ENCODE data around the gene TTC6.
A peak's percentile ranks its signal among the peaks of the same experiment; 100 is the strongest.

TTC6 gene

DNA sequence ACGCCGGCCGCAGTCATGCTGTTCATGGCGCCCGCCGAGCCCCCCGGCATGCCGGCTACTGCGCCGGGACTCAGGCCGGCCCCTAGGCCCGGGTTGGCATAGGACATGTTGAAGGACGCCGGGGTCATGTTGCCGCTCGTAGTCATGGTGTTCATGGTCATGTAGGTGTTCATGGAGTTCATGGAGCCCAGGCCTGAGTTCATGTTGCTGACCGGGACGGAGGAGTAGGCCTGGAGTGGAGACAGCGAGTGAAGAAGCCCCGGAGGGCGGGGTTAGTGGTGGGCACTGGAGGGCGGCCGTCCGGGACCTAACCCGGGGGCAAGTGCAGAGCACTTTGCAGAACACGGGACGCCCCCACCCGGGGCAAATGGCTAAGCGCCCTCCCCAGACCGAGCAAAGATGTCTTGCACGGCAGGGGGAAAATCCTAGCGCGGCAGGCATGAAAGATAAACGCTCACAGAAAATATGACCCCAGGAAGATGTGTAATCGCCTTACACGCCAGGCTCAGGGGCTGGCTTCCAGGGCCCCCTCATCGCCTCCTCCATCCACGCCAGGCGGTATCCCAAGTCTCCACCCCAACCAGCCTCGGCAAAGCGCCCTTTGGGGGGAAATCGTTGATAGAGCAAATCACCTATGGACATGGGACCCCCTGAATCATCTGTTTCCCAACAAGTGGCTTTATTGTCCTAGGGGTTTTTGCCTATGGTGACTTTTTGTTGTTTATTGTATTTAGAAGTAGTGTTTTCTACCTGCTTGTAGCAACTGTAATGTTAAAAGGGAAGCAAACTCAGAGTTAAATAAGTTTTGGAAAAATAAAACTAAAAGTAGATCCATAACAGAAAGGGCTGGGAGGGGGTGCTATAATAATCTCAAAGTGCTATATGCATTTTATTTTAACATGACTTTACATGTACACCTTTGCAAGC lies 2.7 kb upstream of the TTC6 start:
- Histone ChIP-seq H2AFZ (ENCODE audit: low read depth) (no peak overlapping the region), H3K4me1 (ENCODE audit: low read depth, poor library complexity, severe bottlenecking) (no peaks in the 10 kb centered on the region), H3K4me2 (no peak overlapping the region)

DNA sequence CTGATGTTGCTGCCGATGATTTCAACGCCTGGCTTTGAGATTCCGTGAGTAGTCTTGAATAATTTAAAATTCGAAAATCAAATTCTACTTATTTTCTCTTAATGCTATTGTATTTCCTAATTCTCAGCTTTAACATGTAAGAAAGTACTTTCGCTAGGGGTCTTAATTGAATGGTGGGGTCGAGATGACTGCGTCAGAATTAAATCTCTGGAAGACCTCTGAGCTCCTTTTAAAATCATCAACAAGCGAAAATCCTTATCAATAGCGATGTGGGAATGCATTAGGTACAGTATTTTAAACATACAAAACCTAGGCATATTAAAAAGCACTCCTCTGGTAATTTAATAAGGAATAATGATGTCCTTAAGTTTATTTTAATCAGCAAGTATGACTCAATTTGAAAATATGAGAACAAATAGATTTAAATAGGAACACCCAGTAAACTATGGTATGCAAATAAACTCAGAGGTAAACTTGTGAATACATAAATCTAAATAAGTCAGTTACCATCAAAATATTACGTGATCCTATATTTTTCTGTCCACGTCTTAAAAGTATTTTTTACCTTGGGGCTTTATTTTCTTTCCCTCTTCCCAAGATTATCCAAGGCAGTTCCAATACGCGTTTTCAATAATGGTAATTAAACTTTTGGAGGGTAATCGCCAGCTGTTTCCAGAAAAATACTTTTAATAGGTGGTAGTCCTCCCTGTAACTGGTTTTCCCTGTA lies 1.8 kb upstream of the TTC6 start:
- Histone ChIP-seq H3K4me1 (ENCODE audit: low read depth, poor library complexity, severe bottlenecking) (no peaks in the 10 kb centered on the region), H2AFZ (ENCODE audit: low read depth) (no peak overlapping the region), H3K36me3 (ENCODE audit: insufficient read depth) (no peaks in the 10 kb centered on the region), H3K4me3 (IDR thresholded peaks at IDR 0.05; ENCODE audit: insufficient read depth, low read depth, low read length) (no peak overlapping the region), H3K27me3 (ENCODE audit: insufficient read depth, low read depth) (no peaks in the 10 kb centered on the region), H3K27ac (no peak overlapping the region), H4K20me1 (ENCODE audit: insufficient read depth) (no peaks in the 10 kb centered on the region), H3K9ac (no peak overlapping the region), H3K79me2 (ENCODE audit: insufficient read depth, low read depth) (no peaks in the 10 kb centered on the region), H3K4me2 (no peak overlapping the region)
- no peak for TF ChIP-seq CTCF (conservative IDR thresholded peaks at IDR 0.05; ENCODE audit: low read depth, low read length)

More for the DNA sequence above, 2.7 kb upstream of the TTC6 start:
- no peak overlapping the region for H3K9ac ChIP-seq
- TF ChIP-seq CTCF (conservative IDR thresholded peaks at IDR 0.05; ENCODE audit: low read depth, low read length): no peak
- H3K4me3 ChIP-seq (IDR thresholded peaks at IDR 0.05; ENCODE audit: insufficient read depth, low read depth, low read length): no peak overlapping the region
- H3K27me3 ChIP-seq (ENCODE audit: insufficient read depth, low read depth): no peaks in the 10 kb centered on the region
- no peak overlapping the region for H3K27ac ChIP-seq
- H3K36me3 ChIP-seq (ENCODE audit: insufficient read depth): no peaks in the 10 kb centered on the region
- no peaks in the 10 kb centered on the region for H4K20me1 ChIP-seq (ENCODE audit: insufficient read depth)
- no peaks in the 10 kb centered on the region for H3K79me2 ChIP-seq (ENCODE audit: insufficient read depth, low read depth)

DNA sequence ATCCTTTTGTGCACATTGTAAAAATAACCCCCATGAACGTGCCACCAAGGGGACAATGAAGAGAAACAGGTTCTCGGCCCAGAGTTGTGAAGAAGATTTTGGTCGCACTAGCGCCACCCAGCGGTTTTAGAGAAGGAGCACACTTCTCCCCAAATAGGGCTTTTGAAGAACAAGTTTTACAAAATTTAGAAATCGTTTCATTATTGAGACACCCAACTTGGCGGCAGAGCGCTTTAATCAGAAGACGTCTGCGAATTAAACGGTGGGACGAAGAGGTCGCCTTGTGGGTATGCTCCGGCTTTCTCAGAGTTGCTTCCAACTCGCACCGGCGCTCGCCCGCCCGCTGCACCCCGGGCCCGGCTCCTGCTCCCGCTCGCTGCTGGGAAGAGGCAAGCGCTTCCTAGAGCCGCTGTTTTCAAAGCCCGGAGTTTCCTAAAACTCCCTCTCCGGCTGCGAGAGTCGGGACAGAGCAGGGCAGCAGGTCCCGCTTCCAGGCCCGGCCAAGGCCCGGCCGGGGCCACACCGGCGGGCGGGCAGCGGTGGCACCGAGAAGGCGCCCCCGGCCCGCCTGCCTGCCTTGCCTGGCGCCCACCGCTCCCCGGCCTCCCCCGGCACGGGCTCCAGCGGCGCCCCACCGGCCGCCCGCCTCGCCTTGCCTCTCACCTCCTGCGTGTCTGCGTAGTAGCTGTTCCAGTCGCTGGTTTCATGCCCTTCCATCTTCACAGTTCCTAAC lies 1.0 kb upstream of the TTC6 start:
- Histone ChIP-seq H3K27me3 (ENCODE audit: insufficient read depth, low read depth) (no peaks in the 10 kb centered on the region), H3K4me3 (IDR thresholded peaks at IDR 0.05; ENCODE audit: insufficient read depth, low read depth, low read length) (no peak overlapping the region)

More for the DNA sequence above, 1.0 kb upstream of the TTC6 start:
- Histone ChIP-seq H3K9ac (peak overlapping the region; percentile 25; the same call in 1 of the 2 replicates), H3K4me2 (no peak overlapping the region), H3K27ac (peak overlapping the region; percentile 40; the same call in 1 of the 2 replicates), H2AFZ (ENCODE audit: low read depth) (0 out of 2 replicates have a peak overlapping the region, but pooled peaks have one; percentile 10), H3K36me3 (ENCODE audit: insufficient read depth) (no peaks in the 10 kb centered on the region), H3K79me2 (ENCODE audit: insufficient read depth, low read depth) (no peaks in the 10 kb centered on the region), H3K4me1 (ENCODE audit: low read depth, poor library complexity, severe bottlenecking) (no peaks in the 10 kb centered on the region), H4K20me1 (ENCODE audit: insufficient read depth) (no peaks in the 10 kb centered on the region)
- peak; percentile 63 for TF ChIP-seq CTCF (conservative IDR thresholded peaks at IDR 0.05; ENCODE audit: low read depth, low read length)

Measured in KMS-11 (cell line).